ENCODE data around the gene ACAD10. TPM values are rescaled to one million over a fixed set of nuclear protein-coding genes. Genes with fewer than 3 reads are reported as not detected.

ACAD10 gene
- total and polyA plus RNA-seq, 2 of the 13 experiments (the other 11 are each of a cell fraction or from before 2014, with no cell fraction given): 15.2 to 16.3 TPM

DNA sequence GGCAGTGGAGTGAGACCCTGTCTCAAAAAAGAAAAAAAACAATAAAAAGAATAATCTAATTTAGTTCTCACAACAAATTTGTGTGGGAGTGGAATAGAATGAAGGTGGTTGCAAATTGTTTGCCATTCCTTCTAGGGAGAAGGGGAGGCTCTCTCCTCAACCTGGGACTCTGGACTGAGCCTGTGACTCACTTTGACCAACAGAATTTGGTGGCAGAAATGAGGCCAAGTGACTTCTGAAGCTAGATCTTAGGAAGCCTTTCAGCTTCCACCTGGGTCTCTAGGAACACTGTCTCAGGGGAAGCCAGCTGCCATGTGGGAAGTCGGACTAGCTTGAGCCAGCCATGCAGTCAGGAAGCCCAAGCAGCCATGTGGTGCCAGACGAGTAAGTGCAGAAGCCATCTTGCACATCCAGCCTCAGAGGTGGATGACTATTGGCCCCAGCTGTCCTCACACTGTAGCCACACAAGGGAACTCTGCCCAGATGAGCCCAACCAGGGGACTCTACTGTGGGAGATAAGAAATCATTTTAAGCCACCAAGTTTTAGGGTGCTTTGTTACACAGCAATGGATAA is 95.3 kb downstream of the ACAD10 start:
- Histone ChIP-seq H2AFZ (ENCODE audit: low read length) (no peak overlapping the region), H4K20me1 (ENCODE audit: insufficient read depth, low read length) (peaks cover 7% of the 10 kb centered on the region; the same call in 1 of the 2 replicates), H3K4me3 (replicated peaks in 1 of 3; ENCODE audit: insufficient read depth in 1 of 3, low read depth in 2 of 3, low read length in 3 of 3) (no peak overlapping the region), H3K27me3 (ENCODE audit: control insufficient read depth in 1 of 2, insufficient read depth in 2 of 2, low read length in 2 of 2) (no peaks in the 10 kb centered on the region), H3K4me1 (ENCODE audit: insufficient read depth, low read length) (peaks cover 41% of the 10 kb centered on the region), H3K36me3 (replicated peaks in 1 of 2; ENCODE audit: control insufficient read depth in 1 of 2, insufficient read depth in 2 of 2, low read length in 2 of 2) (peaks cover 16 to 47% of the 10 kb centered on the region in 2 experiments; a peak in 4 of 5 replicates), H3K79me2 (ENCODE audit: insufficient read depth, low read length) (peaks cover 13% of the 10 kb centered on the region), H3K9ac (ENCODE audit: insufficient read depth, low read depth, low read length) (no peak overlapping the region), H3K9me3 (ENCODE audit: low read length) (no peaks in the 10 kb centered on the region), H3K27ac (ENCODE audit: extremely low read length, insufficient read depth, low read length) (no peak overlapping the region), H3K4me2 (ENCODE audit: low read depth, low read length) (no peak overlapping the region)
- 100% methylated on average over 1 of the region's 2 CpGs for WGBS (ENCODE audit: low lambda C conversion rate)
- no peak for ATAC-seq
- BruUV-seq (replicated peaks): no TSS peak
- CTCF ChIA-PET (ENCODE audit: low intra/inter-chr PET ratio, low total read pairs): no interaction called here
- FAIRE-seq: no peak
- TF ChIP-seq ZNF746 (CRISPR knock-in tag; IDR thresholded peaks at IDR 0.05) (no peak), NFKBIZ (CRISPR knock-in tag; IDR thresholded peaks at IDR 0.05) (no peak), YY1 (IDR thresholded peaks at IDR 0.05; ENCODE audit: insufficient read depth, insufficient replicate concordance, low read depth, low read length) (peak; percentile 67)
- TF ChIP-seq, protein P1, sequence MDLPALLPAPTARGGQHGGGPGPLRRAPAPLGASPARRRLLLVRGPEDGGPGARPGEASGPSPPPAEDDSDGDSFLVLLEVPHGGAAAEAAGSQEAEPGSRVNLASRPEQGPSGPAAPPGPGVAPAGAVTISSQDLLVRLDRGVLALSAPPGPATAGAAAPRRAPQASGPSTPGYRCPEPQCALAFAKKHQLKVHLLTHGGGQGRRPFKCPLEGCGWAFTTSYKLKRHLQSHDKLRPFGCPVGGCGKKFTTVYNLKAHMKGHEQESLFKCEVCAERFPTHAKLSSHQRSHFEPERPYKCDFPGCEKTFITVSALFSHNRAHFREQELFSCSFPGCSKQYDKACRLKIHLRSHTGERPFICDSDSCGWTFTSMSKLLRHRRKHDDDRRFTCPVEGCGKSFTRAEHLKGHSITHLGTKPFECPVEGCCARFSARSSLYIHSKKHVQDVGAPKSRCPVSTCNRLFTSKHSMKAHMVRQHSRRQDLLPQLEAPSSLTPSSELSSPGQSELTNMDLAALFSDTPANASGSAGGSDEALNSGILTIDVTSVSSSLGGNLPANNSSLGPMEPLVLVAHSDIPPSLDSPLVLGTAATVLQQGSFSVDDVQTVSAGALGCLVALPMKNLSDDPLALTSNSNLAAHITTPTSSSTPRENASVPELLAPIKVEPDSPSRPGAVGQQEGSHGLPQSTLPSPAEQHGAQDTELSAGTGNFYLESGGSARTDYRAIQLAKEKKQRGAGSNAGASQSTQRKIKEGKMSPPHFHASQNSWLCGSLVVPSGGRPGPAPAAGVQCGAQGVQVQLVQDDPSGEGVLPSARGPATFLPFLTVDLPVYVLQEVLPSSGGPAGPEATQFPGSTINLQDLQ (CRISPR knock-in tag; IDR thresholded peaks at IDR 0.05): no peak
- TF ChIP-seq, protein P2, sequence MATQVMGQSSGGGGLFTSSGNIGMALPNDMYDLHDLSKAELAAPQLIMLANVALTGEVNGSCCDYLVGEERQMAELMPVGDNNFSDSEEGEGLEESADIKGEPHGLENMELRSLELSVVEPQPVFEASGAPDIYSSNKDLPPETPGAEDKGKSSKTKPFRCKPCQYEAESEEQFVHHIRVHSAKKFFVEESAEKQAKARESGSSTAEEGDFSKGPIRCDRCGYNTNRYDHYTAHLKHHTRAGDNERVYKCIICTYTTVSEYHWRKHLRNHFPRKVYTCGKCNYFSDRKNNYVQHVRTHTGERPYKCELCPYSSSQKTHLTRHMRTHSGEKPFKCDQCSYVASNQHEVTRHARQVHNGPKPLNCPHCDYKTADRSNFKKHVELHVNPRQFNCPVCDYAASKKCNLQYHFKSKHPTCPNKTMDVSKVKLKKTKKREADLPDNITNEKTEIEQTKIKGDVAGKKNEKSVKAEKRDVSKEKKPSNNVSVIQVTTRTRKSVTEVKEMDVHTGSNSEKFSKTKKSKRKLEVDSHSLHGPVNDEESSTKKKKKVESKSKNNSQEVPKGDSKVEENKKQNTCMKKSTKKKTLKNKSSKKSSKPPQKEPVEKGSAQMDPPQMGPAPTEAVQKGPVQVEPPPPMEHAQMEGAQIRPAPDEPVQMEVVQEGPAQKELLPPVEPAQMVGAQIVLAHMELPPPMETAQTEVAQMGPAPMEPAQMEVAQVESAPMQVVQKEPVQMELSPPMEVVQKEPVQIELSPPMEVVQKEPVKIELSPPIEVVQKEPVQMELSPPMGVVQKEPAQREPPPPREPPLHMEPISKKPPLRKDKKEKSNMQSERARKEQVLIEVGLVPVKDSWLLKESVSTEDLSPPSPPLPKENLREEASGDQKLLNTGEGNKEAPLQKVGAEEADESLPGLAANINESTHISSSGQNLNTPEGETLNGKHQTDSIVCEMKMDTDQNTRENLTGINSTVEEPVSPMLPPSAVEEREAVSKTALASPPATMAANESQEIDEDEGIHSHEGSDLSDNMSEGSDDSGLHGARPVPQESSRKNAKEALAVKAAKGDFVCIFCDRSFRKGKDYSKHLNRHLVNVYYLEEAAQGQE (IDR thresholded peaks at IDR 0.05; ENCODE audit: borderline replicate concordance in 1 of 2, low read depth in 1 of 2, low read length in 2 of 2): no peak
- TF ChIP-seq, protein P3, sequence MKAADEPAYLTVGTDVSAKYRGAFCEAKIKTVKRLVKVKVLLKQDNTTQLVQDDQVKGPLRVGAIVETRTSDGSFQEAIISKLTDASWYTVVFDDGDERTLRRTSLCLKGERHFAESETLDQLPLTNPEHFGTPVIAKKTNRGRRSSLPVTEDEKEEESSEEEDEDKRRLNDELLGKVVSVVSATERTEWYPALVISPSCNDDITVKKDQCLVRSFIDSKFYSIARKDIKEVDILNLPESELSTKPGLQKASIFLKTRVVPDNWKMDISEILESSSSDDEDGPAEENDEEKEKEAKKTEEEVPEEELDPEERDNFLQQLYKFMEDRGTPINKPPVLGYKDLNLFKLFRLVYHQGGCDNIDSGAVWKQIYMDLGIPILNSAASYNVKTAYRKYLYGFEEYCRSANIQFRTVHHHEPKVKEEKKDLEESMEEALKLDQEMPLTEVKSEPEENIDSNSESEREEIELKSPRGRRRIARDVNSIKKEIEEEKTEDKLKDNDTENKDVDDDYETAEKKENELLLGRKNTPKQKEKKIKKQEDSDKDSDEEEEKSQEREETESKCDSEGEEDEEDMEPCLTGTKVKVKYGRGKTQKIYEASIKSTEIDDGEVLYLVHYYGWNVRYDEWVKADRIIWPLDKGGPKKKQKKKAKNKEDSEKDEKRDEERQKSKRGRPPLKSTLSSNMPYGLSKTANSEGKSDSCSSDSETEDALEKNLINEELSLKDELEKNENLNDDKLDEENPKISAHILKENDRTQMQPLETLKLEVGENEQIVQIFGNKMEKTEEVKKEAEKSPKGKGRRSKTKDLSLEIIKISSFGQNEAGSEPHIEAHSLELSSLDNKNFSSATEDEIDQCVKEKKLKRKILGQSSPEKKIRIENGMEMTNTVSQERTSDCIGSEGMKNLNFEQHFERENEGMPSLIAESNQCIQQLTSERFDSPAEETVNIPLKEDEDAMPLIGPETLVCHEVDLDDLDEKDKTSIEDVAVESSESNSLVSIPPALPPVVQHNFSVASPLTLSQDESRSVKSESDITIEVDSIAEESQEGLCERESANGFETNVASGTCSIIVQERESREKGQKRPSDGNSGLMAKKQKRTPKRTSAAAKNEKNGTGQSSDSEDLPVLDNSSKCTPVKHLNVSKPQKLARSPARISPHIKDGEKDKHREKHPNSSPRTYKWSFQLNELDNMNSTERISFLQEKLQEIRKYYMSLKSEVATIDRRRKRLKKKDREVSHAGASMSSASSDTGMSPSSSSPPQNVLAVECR (CRISPR knock-in tag; IDR thresholded peaks at IDR 0.05; ENCODE audit: borderline replicate concordance): no peak
- DNase-seq (ENCODE audit: low spot score): no peak
- in situ Hi-C loops (cut with HindIII; ENCODE audit: extremely low pct_ligation_motif_present, low pct_unique_long_range_greater_than_20kb) (no loop called here), intact Hi-C loops (cut with micrococcal nuclease; ENCODE audit: unreplicated experiment) (no loop called here)
- POLR2A ChIA-PET: interaction anchor here (3.3 kb wide), 1 partner anchor 14 kb away, joined by 11 read pairs; the partner anchor contains the start of gene ALDH2

All from HepG2 (cell line).